Hepatocyte (in vitro differentiated cells): Measurements from ENCODE around the gene RGS3.

Experiments used
- EZH2 ChIP-seq: fragments of 200-600 bp; sonication (generic); IDR thresholded peaks from 2 replicates; pipeline ENCODE4 v1.6.1; 2016; ENCODE audit warnings: antibody characterized with exemption, mild to moderate bottlenecking, borderline replicate concordance
- EZH2phosphoT487 ChIP-seq: fragments of 200-600 bp; sonication (generic); IDR thresholded peaks from one replicate; pipeline ENCODE4 v1.6.1; 2018; ENCODE audit warnings: antibody characterized with exemption, mild to moderate bottlenecking, low read depth, moderate library complexity; ENCODE audit not compliant: unreplicated experiment, severe bottlenecking
- TF ChIP-seq, protein P1 (sequence below): fragments of 200-600 bp; sonication (generic); IDR thresholded peaks from 2 replicates; pipeline ENCODE4 v1.5.1; 2016; ENCODE audit warnings: antibody characterized with exemption, mild to moderate bottlenecking; ENCODE audit not compliant: poor library complexity

GRCh38 chr9:113531919-113532808 lies 68.6 kb downstream of the RGS3 start:
- TF ChIP-seq EZH2phosphoT487 (no peak), EZH2 (no peak)
- TF ChIP-seq, protein P1, sequence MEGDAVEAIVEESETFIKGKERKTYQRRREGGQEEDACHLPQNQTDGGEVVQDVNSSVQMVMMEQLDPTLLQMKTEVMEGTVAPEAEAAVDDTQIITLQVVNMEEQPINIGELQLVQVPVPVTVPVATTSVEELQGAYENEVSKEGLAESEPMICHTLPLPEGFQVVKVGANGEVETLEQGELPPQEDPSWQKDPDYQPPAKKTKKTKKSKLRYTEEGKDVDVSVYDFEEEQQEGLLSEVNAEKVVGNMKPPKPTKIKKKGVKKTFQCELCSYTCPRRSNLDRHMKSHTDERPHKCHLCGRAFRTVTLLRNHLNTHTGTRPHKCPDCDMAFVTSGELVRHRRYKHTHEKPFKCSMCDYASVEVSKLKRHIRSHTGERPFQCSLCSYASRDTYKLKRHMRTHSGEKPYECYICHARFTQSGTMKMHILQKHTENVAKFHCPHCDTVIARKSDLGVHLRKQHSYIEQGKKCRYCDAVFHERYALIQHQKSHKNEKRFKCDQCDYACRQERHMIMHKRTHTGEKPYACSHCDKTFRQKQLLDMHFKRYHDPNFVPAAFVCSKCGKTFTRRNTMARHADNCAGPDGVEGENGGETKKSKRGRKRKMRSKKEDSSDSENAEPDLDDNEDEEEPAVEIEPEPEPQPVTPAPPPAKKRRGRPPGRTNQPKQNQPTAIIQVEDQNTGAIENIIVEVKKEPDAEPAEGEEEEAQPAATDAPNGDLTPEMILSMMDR = no peak
